ENCODE measurements around the gene ARPP21.
A peak's percentile ranks its signal among the peaks of the same experiment; 100 is the strongest.

ARPP21 gene

DNA sequence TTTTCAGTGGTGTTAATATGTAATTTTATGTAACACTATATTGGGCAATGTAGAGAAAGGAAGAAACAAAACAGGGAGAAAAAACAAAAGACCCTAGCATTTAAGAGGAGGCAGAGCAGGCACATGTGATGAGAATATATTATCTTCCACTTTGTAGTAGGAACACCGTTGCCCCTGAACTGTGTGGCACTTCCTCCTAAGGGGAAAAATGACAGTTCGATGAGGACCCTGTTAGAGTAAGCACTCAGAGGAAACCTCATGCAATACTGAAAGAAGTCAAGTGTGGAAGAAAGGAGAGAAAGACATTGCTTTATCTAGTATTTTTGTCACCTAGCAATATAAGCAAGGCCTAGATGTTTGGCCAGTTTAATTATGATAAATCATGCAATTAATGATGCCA, 32.2 kb downstream of the ARPP21 start:
- H3K4me3 ChIP-seq (ENCODE audit: low read depth in 1 of 5, low read length in 5 of 5): no peak overlapping the region
- no peaks in the 10 kb centered on the region for H3K36me3 ChIP-seq (ENCODE audit: control insufficient read depth in 5 of 5, insufficient read depth in 5 of 5, low read length in 5 of 5)
- no peak overlapping the region for H3K9ac ChIP-seq (ENCODE audit: low read length in 5 of 5)
- H3K9me3 ChIP-seq (ENCODE audit: control insufficient read depth in 5 of 5, low read length in 5 of 5): no peaks in the 10 kb centered on the region
- no peaks in the 10 kb centered on the region for H3K4me1 ChIP-seq (ENCODE audit: control insufficient read depth in 5 of 5, insufficient read depth in 5 of 5, low read length in 5 of 5)
- H3K27ac ChIP-seq (ENCODE audit: low read depth, low read length): no peak overlapping the region
- no peaks in the 10 kb centered on the region for H3K27me3 ChIP-seq (ENCODE audit: control insufficient read depth in 5 of 5, insufficient read depth in 4 of 5, low read length in 5 of 5)

DNA sequence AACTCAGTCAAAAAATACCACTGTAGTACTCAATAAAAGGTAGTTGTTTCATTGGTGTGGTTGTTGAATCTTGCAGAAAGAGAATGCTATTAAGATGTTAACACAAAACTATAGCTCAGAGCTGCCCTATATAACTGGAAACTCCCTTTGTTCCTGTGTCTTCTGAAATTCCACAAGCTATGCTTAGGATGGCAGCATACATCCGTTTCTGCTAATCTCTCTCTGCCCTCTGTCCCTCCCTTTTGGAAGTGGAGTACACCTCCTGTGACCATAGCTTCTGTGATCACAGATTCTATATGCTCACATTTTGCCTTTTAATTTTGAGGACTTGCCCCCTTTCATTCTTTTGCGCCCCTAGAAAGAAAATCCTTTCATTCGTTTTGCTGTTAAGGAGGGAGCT, 33.7 kb downstream of the ARPP21 start:
- H3K4me1 ChIP-seq (ENCODE audit: control insufficient read depth in 5 of 5, insufficient read depth in 5 of 5, low read length in 5 of 5): no peaks in the 10 kb centered on the region
- no peaks in the 10 kb centered on the region for H3K27me3 ChIP-seq (ENCODE audit: control insufficient read depth in 5 of 5, insufficient read depth in 4 of 5, low read length in 5 of 5)
- H3K4me3 ChIP-seq (ENCODE audit: low read depth in 1 of 5, low read length in 5 of 5): no peak overlapping the region
- H3K9me3 ChIP-seq (ENCODE audit: control insufficient read depth in 5 of 5, low read length in 5 of 5): no peaks in the 10 kb centered on the region
- no peaks in the 10 kb centered on the region for H3K36me3 ChIP-seq (ENCODE audit: control insufficient read depth in 5 of 5, insufficient read depth in 5 of 5, low read length in 5 of 5)
- H3K9ac ChIP-seq (ENCODE audit: low read length in 5 of 5): no peak overlapping the region
- H3K27ac ChIP-seq (ENCODE audit: low read depth, low read length): no peak overlapping the region

DNA sequence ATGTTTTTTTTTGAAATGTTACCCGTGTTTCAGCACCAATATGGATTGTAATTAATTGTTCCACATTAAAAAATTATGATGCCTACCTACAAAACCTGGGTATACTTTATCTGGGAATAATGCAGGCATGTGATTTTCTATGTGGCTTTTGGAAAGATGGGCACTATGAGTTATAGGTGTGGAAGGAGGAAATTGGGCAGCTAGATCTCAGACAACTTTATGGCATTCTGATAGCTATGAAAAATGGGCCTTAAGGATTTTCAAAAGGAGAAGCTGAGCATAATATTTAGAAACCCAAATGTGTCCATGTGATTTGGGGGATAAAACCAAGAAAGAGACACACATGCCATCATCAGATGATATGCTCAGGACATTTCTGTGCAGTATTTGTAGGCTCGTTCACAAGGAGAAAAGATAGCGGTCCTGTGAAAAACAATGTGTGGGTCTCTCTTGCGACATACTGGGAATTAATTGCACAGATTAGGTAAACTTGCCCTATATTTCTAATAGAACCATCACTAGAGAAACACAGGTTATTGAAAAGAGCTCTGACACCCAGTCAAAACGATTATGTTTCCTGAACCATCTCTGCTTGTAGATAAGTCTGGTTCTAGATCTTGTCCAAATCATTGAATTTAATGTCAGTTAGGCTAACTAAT, 35.3 kb downstream of the ARPP21 start:
- Histone ChIP-seq H3K27ac (ENCODE audit: low read depth, low read length) (no peak overlapping the region), H3K9ac (ENCODE audit: low read length in 5 of 5) (no peak overlapping the region), H3K9me3 (ENCODE audit: control insufficient read depth in 5 of 5, low read length in 5 of 5) (no peaks in the 10 kb centered on the region), H3K27me3 (ENCODE audit: control insufficient read depth in 5 of 5, insufficient read depth in 4 of 5, low read length in 5 of 5) (no peaks in the 10 kb centered on the region), H3K4me3 (ENCODE audit: low read depth in 1 of 5, low read length in 5 of 5) (no peak overlapping the region), H3K36me3 (ENCODE audit: control insufficient read depth in 5 of 5, insufficient read depth in 5 of 5, low read length in 5 of 5) (no peaks in the 10 kb centered on the region), H3K4me1 (ENCODE audit: control insufficient read depth in 5 of 5, insufficient read depth in 5 of 5, low read length in 5 of 5) (peaks cover 0 to 5% (median 0%) of the 10 kb centered on the region in 5 donors)

DNA sequence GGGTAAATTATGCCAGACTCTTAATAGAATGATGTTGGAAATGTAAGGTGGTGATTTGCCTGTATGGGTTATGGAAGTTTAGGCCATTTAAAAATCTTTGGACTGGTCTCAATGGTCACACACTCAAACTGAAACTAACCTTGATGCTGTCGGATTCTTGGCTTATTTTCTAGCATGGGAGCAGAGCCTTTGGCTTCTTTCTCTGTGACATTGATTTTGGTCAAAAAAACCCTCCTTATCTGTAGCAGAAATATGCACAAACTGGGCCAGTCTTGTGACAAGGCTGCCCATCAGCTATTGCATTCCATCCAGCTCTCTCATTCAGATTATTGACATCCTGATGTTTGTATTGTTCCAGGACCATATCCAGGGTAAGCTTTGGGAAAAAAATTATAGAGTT, 35.9 kb downstream of the ARPP21 start:
- H3K4me3 ChIP-seq (ENCODE audit: low read depth in 1 of 5, low read length in 5 of 5): no peak overlapping the region
- H3K27ac ChIP-seq (ENCODE audit: low read depth, low read length): no peak overlapping the region
- no peaks in the 10 kb centered on the region for H3K36me3 ChIP-seq (ENCODE audit: control insufficient read depth in 5 of 5, insufficient read depth in 5 of 5, low read length in 5 of 5)
- no peaks in the 10 kb centered on the region for H3K9me3 ChIP-seq (ENCODE audit: control insufficient read depth in 5 of 5, low read length in 5 of 5)
- no peaks in the 10 kb centered on the region for H3K27me3 ChIP-seq (ENCODE audit: control insufficient read depth in 5 of 5, insufficient read depth in 4 of 5, low read length in 5 of 5)
- peaks cover 0 to 5% (median 0%) of the 10 kb centered on the region in 5 donors for H3K4me1 ChIP-seq (ENCODE audit: control insufficient read depth in 5 of 5, insufficient read depth in 5 of 5, low read length in 5 of 5)
- no peak overlapping the region for H3K9ac ChIP-seq (ENCODE audit: low read length in 5 of 5)

DNA sequence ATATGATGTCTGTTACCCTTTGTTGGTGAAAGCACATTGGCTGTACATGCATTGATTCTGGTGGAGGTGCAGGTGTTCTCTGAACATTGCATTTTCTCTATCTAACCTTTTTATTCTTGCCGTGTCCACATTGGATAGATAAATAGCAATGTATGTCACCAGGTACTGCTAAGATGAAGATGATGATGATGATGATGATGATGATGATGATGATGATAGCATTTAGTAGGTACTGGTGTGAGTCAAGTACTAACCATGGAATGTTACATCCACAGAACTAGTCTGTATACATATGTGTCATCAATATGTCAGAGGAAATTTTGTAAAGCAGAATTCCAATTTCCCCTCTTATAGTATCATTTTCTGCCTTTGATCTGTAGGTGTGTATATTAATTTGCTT, 36.3 kb downstream of the ARPP21 start:
- no peak overlapping the region for H3K9ac ChIP-seq (ENCODE audit: low read length in 5 of 5)
- no peaks in the 10 kb centered on the region for H3K9me3 ChIP-seq (ENCODE audit: control insufficient read depth in 5 of 5, low read length in 5 of 5)
- H3K36me3 ChIP-seq (ENCODE audit: control insufficient read depth in 5 of 5, insufficient read depth in 5 of 5, low read length in 5 of 5): no peaks in the 10 kb centered on the region
- H3K27ac ChIP-seq (ENCODE audit: low read depth, low read length): no peak overlapping the region
- no peak overlapping the region for H3K4me3 ChIP-seq (ENCODE audit: low read depth in 1 of 5, low read length in 5 of 5)
- no peaks in the 10 kb centered on the region for H3K27me3 ChIP-seq (ENCODE audit: control insufficient read depth in 5 of 5, insufficient read depth in 4 of 5, low read length in 5 of 5)
- peaks cover 0 to 5% (median 0%) of the 10 kb centered on the region in 5 donors for H3K4me1 ChIP-seq (ENCODE audit: control insufficient read depth in 5 of 5, insufficient read depth in 5 of 5, low read length in 5 of 5)

DNA sequence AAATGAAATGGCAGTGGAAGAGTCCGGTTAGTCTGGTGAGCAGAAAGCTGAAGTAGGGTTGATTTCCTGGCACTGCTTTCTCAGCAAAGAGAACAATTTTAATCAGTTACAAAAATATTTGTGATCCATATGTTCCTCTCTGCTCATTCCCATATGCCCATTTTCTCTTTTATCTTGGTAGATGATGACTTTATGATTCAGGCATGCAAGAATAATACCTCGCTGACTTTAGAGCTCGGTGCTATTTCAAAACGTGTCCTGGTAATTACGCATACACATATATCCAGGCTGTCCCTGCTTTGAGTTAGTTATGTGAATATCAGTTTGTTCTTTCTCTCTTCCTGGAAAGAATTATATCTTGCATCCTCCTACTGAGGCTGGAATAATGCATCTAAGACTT, 38.5 kb downstream of the ARPP21 start:
- H3K9ac ChIP-seq (ENCODE audit: low read length in 5 of 5): no peak overlapping the region
- H3K4me3 ChIP-seq (ENCODE audit: low read depth in 1 of 5, low read length in 5 of 5): no peak overlapping the region
- peaks cover 0 to 8% (median 0%) of the 10 kb centered on the region in 5 donors for H3K4me1 ChIP-seq (ENCODE audit: control insufficient read depth in 5 of 5, insufficient read depth in 5 of 5, low read length in 5 of 5)
- H3K27me3 ChIP-seq (ENCODE audit: control insufficient read depth in 5 of 5, insufficient read depth in 4 of 5, low read length in 5 of 5): no peaks in the 10 kb centered on the region
- no peaks in the 10 kb centered on the region for H3K9me3 ChIP-seq (ENCODE audit: control insufficient read depth in 5 of 5, low read length in 5 of 5)
- no peaks in the 10 kb centered on the region for H3K36me3 ChIP-seq (ENCODE audit: control insufficient read depth in 5 of 5, insufficient read depth in 5 of 5, low read length in 5 of 5)
- no peak overlapping the region for H3K27ac ChIP-seq (ENCODE audit: low read depth, low read length)

DNA sequence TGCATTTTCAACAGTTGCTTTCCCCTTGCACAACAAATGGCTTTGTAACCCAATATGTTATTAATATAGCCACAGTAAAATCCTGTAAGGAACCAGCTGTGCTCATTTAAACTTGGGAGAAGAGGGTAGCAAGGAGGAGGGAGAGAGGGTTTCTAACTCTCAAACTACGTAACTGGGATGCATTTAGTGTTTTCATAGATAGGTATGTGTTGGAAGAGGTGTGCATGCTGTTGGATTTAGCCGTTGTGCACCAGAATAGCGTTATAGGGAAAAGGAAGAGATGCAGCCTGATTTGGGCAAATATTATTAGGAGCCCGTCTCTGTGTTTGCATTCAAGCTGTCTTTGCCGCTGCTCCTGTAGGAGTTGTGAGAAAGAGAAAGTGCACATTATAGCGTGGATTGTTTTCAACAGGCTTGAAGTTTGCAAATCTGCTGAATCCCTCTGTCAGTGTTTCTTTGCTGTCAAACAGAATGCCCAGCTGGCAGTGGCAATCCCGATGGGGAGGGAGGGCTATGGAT, 39.4 kb downstream of the ARPP21 start:
- H3K9ac ChIP-seq (ENCODE audit: low read length in 5 of 5): no peak overlapping the region
- no peaks in the 10 kb centered on the region for H3K9me3 ChIP-seq (ENCODE audit: control insufficient read depth in 5 of 5, low read length in 5 of 5)
- H3K27ac ChIP-seq (ENCODE audit: low read depth, low read length): no peak overlapping the region
- H3K36me3 ChIP-seq (ENCODE audit: control insufficient read depth in 5 of 5, insufficient read depth in 5 of 5, low read length in 5 of 5): no peaks in the 10 kb centered on the region
- peak overlapping the region in 2 of 5 donors; percentile 13 to 26 for H3K4me3 ChIP-seq (ENCODE audit: low read depth in 1 of 5, low read length in 5 of 5)
- no peaks in the 10 kb centered on the region for H3K27me3 ChIP-seq (ENCODE audit: control insufficient read depth in 5 of 5, insufficient read depth in 4 of 5, low read length in 5 of 5)
- H3K4me1 ChIP-seq (ENCODE audit: control insufficient read depth in 5 of 5, insufficient read depth in 5 of 5, low read length in 5 of 5): peaks cover 0 to 11% (median 0%) of the 10 kb centered on the region in 5 donors

DNA sequence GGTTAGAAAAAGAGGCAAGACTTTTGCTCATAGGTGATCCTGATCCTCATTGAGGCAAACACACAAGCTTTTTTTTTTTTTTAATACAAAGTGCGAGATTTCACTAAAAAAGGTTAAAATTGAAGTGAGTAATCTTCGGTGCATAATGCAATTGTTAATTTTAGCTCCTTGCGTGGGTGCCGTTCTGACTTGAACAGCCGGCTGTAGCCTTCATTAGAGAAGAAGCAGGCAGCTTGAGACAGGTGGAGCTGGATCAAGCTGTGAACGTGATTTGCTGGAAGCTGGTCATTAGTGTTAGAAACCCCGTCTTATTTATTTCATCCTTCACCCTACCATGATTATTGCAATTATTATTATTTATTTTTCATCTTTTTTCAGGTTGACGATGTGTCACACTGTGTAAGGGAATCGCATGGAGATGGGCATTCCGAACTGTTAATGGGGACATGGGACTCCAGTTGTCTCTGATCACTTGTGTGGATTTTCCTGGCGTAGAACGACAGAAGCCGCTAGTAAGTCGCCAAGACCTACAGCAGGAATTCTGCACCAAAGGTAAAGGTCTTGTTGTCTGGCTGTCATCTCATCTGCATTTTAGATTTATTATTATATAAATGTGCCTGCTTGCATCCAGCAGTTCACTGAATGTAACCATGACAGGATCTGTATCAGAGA, 40.2 kb downstream of the ARPP21 start:
- Histone ChIP-seq H3K36me3 (ENCODE audit: control insufficient read depth in 5 of 5, insufficient read depth in 5 of 5, low read length in 5 of 5) (no peaks in the 10 kb centered on the region), H3K4me1 (ENCODE audit: control insufficient read depth in 5 of 5, insufficient read depth in 5 of 5, low read length in 5 of 5) (peaks cover 0 to 16% (median 0%) of the 10 kb centered on the region in 5 donors), H3K4me3 (ENCODE audit: low read depth in 1 of 5, low read length in 5 of 5) (no peak overlapping the region), H3K9me3 (ENCODE audit: control insufficient read depth in 5 of 5, low read length in 5 of 5) (no peaks in the 10 kb centered on the region), H3K9ac (ENCODE audit: low read length in 5 of 5) (no peak overlapping the region), H3K27me3 (ENCODE audit: control insufficient read depth in 5 of 5, insufficient read depth in 4 of 5, low read length in 5 of 5) (no peaks in the 10 kb centered on the region), H3K27ac (ENCODE audit: low read depth, low read length) (no peak overlapping the region)

DNA sequence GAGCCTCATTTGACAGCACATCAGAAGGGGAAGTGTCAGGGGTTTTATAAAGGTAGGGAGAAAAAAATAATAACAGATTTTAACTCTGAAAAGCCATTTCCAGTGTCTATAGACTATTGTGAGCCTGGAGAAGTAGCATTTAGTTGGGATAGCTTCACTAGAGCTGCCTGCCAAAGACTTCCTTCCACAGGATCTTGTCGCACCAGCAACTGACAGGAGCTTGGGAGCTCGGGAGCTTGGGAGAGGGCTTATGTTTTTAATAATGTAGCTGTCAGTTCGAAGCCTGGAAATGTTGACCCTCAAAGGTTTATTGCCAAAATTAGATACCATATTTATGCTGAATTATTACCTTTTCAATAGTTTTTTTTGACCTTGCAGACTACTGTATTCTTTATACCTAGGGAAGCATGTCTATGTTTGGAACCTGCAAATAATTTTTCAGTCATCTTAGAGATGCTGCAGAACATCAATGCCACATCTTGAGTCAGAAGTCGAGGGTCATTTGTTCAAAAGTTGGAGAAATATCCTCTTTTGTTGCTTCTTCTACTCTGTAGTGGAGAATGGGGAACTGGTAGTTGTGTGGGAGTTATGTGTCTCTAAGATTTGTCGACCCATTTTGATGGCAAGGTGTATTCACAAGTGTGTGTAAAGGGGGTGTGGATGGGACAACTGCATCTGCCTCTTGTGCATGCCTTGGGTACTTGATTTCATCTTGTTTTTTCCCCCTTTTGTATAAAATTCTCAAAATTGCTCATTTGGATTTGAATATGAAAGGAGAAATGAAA, 41.7 kb downstream of the ARPP21 start:
- Histone ChIP-seq H3K9ac (ENCODE audit: low read length in 5 of 5) (no peak overlapping the region), H3K27ac (ENCODE audit: low read depth, low read length) (no peak overlapping the region), H3K4me3 (ENCODE audit: low read depth in 1 of 5, low read length in 5 of 5) (no peak overlapping the region), H3K9me3 (ENCODE audit: control insufficient read depth in 5 of 5, low read length in 5 of 5) (no peaks in the 10 kb centered on the region), H3K36me3 (ENCODE audit: control insufficient read depth in 5 of 5, insufficient read depth in 5 of 5, low read length in 5 of 5) (no peaks in the 10 kb centered on the region), H3K27me3 (ENCODE audit: control insufficient read depth in 5 of 5, insufficient read depth in 4 of 5, low read length in 5 of 5) (no peaks in the 10 kb centered on the region), H3K4me1 (ENCODE audit: control insufficient read depth in 5 of 5, insufficient read depth in 5 of 5, low read length in 5 of 5) (peaks cover 0 to 16% (median 0%) of the 10 kb centered on the region in 5 donors)

DNA sequence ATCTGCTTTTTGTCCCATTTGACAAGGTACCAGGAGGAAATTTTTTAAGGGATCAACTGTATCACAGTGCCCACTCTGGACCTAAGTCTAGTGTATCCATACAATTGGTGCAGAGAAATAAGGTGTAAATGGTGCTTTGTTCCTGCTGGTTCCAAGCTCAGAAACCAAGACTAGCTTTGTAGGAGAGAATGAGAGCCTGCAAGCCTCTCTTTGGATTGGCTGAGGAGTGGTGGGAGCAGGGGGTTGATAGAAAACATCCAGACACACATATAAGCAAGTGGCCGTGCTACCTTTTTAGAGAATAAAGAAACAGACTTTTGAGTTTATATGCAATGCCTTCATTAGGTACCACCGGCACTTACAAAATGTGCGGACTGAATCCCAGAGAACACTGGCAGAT, 45.8 kb downstream of the ARPP21 start:
- no peaks in the 10 kb centered on the region for H3K9me3 ChIP-seq (ENCODE audit: control insufficient read depth in 5 of 5, low read length in 5 of 5)
- H3K4me3 ChIP-seq (ENCODE audit: low read depth in 1 of 5, low read length in 5 of 5): no peak overlapping the region
- H3K36me3 ChIP-seq (ENCODE audit: control insufficient read depth in 5 of 5, insufficient read depth in 5 of 5, low read length in 5 of 5): no peaks in the 10 kb centered on the region
- H3K27ac ChIP-seq (ENCODE audit: low read depth, low read length): no peak overlapping the region
- peaks cover 0 to 11% (median 0%) of the 10 kb centered on the region in 5 donors for H3K4me1 ChIP-seq (ENCODE audit: control insufficient read depth in 5 of 5, insufficient read depth in 5 of 5, low read length in 5 of 5)
- no peaks in the 10 kb centered on the region for H3K27me3 ChIP-seq (ENCODE audit: control insufficient read depth in 5 of 5, insufficient read depth in 4 of 5, low read length in 5 of 5)
- H3K9ac ChIP-seq (ENCODE audit: low read length in 5 of 5): no peak overlapping the region
